A549 (cell line): ENCODE data around the gene REPS1.

ENCODE experiments used
- BCL3 ChIP-seq: fragments of >200 bp; sonication (Bioruptor Twin); formaldehyde crosslinking; IDR thresholded peaks from 3 replicates; pipeline ENCODE4 v1.6.1; 2016
- CTCF ChIP-seq: fragments of >200 bp; sonication (Bioruptor Twin); formaldehyde crosslinking; IDR thresholded peaks from 3 replicates; pipeline ENCODE4 v1.5.1; 2016
- FOSL2 ChIP-seq, 2 experiments: fragments of 450-650 bp in 1 of 2; fragments of >200 bp in 1 of 2; sonication (Bioruptor Twin) in 1 of 2; formaldehyde crosslinking; IDR thresholded peaks; 2 replicates each; pipeline versions ENCODE4 v1.5.0 to v1.6.1; 2016 to 2020; ENCODE audit warnings: mild to moderate bottlenecking in 1 of 2, moderate library complexity in 1 of 2
- JUNB ChIP-seq: fragments of >200 bp; sonication (Bioruptor Twin); formaldehyde crosslinking; IDR thresholded peaks from 2 replicates; pipeline ENCODE4 v1.6.1; 2016
- MAFK ChIP-seq: fragments of 450-650 bp; IDR thresholded peaks from 2 replicates; pipeline ENCODE4 v1.6.1; 2014; ENCODE audit not compliant: partially characterized antibody
- MYC ChIP-seq: IDR thresholded peaks from 2 replicates; pipeline ENCODE4 v1.6.1; 2012; ENCODE audit warnings: mild to moderate bottlenecking, inconsistent platforms, low read length, improper control_type of control experiment, borderline replicate concordance
- POLR2A ChIP-seq: IDR thresholded peaks from 2 replicates; pipeline ENCODE4 v1.6.1; 2012; ENCODE audit warnings: mild to moderate bottlenecking, low read length
- RCOR1 ChIP-seq: fragments of 150-350 bp; IDR thresholded peaks from 2 replicates; pipeline ENCODE4 v1.6.1; 2014; ENCODE audit warnings: antibody characterized with exemption, low read length, low read depth
- RNF2 ChIP-seq: fragments of 200-600 bp; sonication (generic); IDR thresholded peaks from 2 replicates; pipeline ENCODE4 v1.6.1; 2016; ENCODE audit warnings: low read depth, mild to moderate bottlenecking, antibody characterized with exemption, moderate library complexity, borderline replicate concordance
- SREBF2 ChIP-seq: fragments of 450-650 bp; IDR thresholded peaks from 2 replicates; pipeline ENCODE4 v1.6.1; 2014; ENCODE audit warnings: mild to moderate bottlenecking, moderate library complexity
- ZFP36 ChIP-seq: fragments of 450-650 bp; IDR thresholded peaks from 2 replicates; pipeline ENCODE4 v1.6.1; 2014; ENCODE audit warnings: borderline replicate concordance; ENCODE audit not compliant: partially characterized antibody
- TF ChIP-seq, protein P1 (sequence below): fragments of 200-600 bp; sonication (generic); IDR thresholded peaks from 2 replicates; pipeline ENCODE4 v1.6.1; 2016; ENCODE audit warnings: antibody characterized with exemption, mild to moderate bottlenecking, moderate library complexity
- TF ChIP-seq, protein P2 (sequence below): fragments of 150-350 bp; IDR thresholded peaks from 2 replicates; pipeline ENCODE4 v1.6.1; 2014; ENCODE audit warnings: low read depth, mild to moderate bottlenecking, low read length

- no peak for TF ChIP-seq CTCF
- no peak for TF ChIP-seq RCOR1
- TF ChIP-seq, protein P1, sequence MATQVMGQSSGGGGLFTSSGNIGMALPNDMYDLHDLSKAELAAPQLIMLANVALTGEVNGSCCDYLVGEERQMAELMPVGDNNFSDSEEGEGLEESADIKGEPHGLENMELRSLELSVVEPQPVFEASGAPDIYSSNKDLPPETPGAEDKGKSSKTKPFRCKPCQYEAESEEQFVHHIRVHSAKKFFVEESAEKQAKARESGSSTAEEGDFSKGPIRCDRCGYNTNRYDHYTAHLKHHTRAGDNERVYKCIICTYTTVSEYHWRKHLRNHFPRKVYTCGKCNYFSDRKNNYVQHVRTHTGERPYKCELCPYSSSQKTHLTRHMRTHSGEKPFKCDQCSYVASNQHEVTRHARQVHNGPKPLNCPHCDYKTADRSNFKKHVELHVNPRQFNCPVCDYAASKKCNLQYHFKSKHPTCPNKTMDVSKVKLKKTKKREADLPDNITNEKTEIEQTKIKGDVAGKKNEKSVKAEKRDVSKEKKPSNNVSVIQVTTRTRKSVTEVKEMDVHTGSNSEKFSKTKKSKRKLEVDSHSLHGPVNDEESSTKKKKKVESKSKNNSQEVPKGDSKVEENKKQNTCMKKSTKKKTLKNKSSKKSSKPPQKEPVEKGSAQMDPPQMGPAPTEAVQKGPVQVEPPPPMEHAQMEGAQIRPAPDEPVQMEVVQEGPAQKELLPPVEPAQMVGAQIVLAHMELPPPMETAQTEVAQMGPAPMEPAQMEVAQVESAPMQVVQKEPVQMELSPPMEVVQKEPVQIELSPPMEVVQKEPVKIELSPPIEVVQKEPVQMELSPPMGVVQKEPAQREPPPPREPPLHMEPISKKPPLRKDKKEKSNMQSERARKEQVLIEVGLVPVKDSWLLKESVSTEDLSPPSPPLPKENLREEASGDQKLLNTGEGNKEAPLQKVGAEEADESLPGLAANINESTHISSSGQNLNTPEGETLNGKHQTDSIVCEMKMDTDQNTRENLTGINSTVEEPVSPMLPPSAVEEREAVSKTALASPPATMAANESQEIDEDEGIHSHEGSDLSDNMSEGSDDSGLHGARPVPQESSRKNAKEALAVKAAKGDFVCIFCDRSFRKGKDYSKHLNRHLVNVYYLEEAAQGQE: no peak
- TF ChIP-seq SREBF2: no peak
- no peak for TF ChIP-seq ZFP36
- TF ChIP-seq, protein P2, sequence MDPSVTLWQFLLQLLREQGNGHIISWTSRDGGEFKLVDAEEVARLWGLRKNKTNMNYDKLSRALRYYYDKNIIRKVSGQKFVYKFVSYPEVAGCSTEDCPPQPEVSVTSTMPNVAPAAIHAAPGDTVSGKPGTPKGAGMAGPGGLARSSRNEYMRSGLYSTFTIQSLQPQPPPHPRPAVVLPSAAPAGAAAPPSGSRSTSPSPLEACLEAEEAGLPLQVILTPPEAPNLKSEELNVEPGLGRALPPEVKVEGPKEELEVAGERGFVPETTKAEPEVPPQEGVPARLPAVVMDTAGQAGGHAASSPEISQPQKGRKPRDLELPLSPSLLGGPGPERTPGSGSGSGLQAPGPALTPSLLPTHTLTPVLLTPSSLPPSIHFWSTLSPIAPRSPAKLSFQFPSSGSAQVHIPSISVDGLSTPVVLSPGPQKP: no peak
- TF ChIP-seq JUNB: no peak
- no peak for TF ChIP-seq POLR2A
- no peak for TF ChIP-seq RNF2
- no peak for TF ChIP-seq FOSL2 (IDR thresholded peaks at IDR 0.05)
- TF ChIP-seq FOSL2 (CRISPR knock-in tag; IDR thresholded peaks at IDR 0.05): no peak
- TF ChIP-seq BCL3: no peak
- TF ChIP-seq MYC: no peak
- no peak for TF ChIP-seq MAFK
Observed at GRCh38 chr6:138885156-138885819, 102.8 kb downstream of the REPS1 start.
